SK-N-SH (cell line): ENCODE data around the gene MYOM1. TPM values are rescaled to one million over a fixed set of nuclear protein-coding genes. Genes with fewer than 3 reads are reported as not detected.

Experiments used
- CTCF ChIA-PET: fragments of 300-600, 350-600 bp; formaldehyde crosslinking; extraction: SDS; loops from one replicate; lab custom pipeline; 2021; lab: Yijun Ruan, JAX
- POLR2A ChIA-PET: fragments of 350-600 bp; sonication (Branson Sonifier 250); formaldehyde crosslinking; extraction: SDS; loops from one replicate; lab custom pipeline; 2020; ENCODE audit warnings: antibody characterized with exemption, inconsistent platforms; lab: Yijun Ruan, JAX
- DNase-seq: peaks from one replicate; pipeline ENCODE4 v3.0.0; 2012
- H2AFZ ChIP-seq: fragments of 200-600 bp; sonication (generic); 2 replicates; pipeline ENCODE4 v1.8.1; 2016; ENCODE audit warnings: antibody characterized with exemption, mild to moderate bottlenecking, low read depth
- H3F3A ChIP-seq: fragments of 200-600 bp; sonication (generic); replicated peaks from 2 replicates; pipeline ENCODE3; 2016; ENCODE audit warnings: antibody characterized with exemption, mild to moderate bottlenecking; ENCODE audit not compliant: insufficient read depth
- H3K27ac ChIP-seq, 2 experiments: fragments of 200-500 bp in 1 of 2; fragments of 200-600 bp in 1 of 2; sonication (Bioruptor generic) in 1 of 2; sonication (generic), shearing (Covaris generic) in 1 of 2; 2 replicates each; pipeline versions ENCODE4 v1.5.1 to v1.6.1; 2014 to 2016; ENCODE audit warnings: low read depth in 2 of 2, inconsistent platforms in 1 of 2, low read length in 1 of 2, mild to moderate bottlenecking in 1 of 2, mixed read lengths in 1 of 2
- H3K27me3 ChIP-seq: fragments of 200-600 bp; sonication (generic), shearing (Covaris generic); 2 replicates; pipeline ENCODE4 v1.6.1; 2016; ENCODE audit warnings: mixed run types; ENCODE audit not compliant: insufficient read depth
- H3K36me3 ChIP-seq, 2 experiments: fragments of 200-500 bp in 1 of 2; fragments of 200-600 bp in 1 of 2; sonication (Bioruptor generic) in 1 of 2; sonication (generic) in 1 of 2; replicated peaks in 1 of 2; 2 replicates each; pipeline versions ENCODE3 to v1.5.1; 2014 to 2016; ENCODE audit warnings: low read length in 1 of 2, mild to moderate bottlenecking in 1 of 2; ENCODE audit not compliant: insufficient read depth in 2 of 2, control insufficient read depth in 1 of 2
- H3K4me1 ChIP-seq, 2 experiments: fragments of 200-500 bp in 1 of 2; fragments of 200-600 bp in 1 of 2; sonication (Bioruptor generic) in 1 of 2; sonication (generic), shearing (Covaris generic) in 1 of 2; 2 replicates each; pipeline versions ENCODE4 v1.5.1 to v1.6.1; 2014 to 2016; ENCODE audit warnings: low read depth in 1 of 2, low read length in 1 of 2, mixed run types in 1 of 2; ENCODE audit not compliant: insufficient read depth in 2 of 2, control insufficient read depth in 1 of 2
- H3K4me2 ChIP-seq: fragments of 200-600 bp; sonication (generic), shearing (Covaris generic); 2 replicates; pipeline ENCODE4 v1.6.1; 2017; ENCODE audit warnings: mixed run types
- H3K4me3 ChIP-seq, 2 experiments: fragments of 200-500 bp in 1 of 2; fragments of 200-600 bp in 1 of 2; sonication (Bioruptor generic) in 1 of 2; sonication (generic), shearing (Covaris generic) in 1 of 2; 2 replicates each; pipeline versions ENCODE4 v1.5.1 to v1.8.1; 2014 to 2016; ENCODE audit warnings: low read depth in 2 of 2, inconsistent platforms in 1 of 2, low read length in 1 of 2, mild to moderate bottlenecking in 1 of 2, mixed read lengths in 1 of 2, moderate library complexity in 1 of 2
- H3K79me2 ChIP-seq: fragments of 200-600 bp; sonication (generic); 2 replicates; pipeline ENCODE4 v1.8.1; 2017; ENCODE audit warnings: mild to moderate bottlenecking; ENCODE audit not compliant: insufficient read depth
- H3K9ac ChIP-seq: fragments of 200-600 bp; sonication (generic); 2 replicates; pipeline ENCODE4 v1.6.1; 2017; ENCODE audit warnings: mixed run types
- H3K9me2 ChIP-seq: fragments of 200-600 bp; sonication (generic); 2 replicates; pipeline ENCODE4 v1.6.1; 2017; ENCODE audit warnings: mixed run types
- H3K9me3 ChIP-seq: fragments of 200-600 bp; sonication (generic); 2 replicates; pipeline ENCODE4 v1.6.1; 2017; ENCODE audit warnings: mixed run types, mild to moderate bottlenecking, moderate library complexity
- H4K20me1 ChIP-seq: fragments of 200-600 bp; sonication (generic); 2 replicates; pipeline ENCODE4 v1.6.1; 2017; ENCODE audit warnings: mild to moderate bottlenecking, mixed run types; ENCODE audit not compliant: insufficient read depth
- CHD2 ChIP-seq: fragments of 150-350 bp; IDR thresholded peaks from 2 replicates; pipeline ENCODE4 v1.6.1; 2018; ENCODE audit warnings: low read length; ENCODE audit not compliant: partially characterized antibody
- ELF1 ChIP-seq: IDR thresholded peaks from 2 replicates; pipeline ENCODE4 v1.4.0; 2012
- EP300 ChIP-seq, 2 experiments: IDR thresholded peaks; 2 replicates each; pipeline versions ENCODE4 v1.4.0 to v1.6.1; 2012; ENCODE audit warnings: borderline replicate concordance in 1 of 2, low read depth in 1 of 2, low read length in 1 of 2
- FOXJ3 ChIP-seq: sonication (generic); formaldehyde crosslinking; IDR thresholded peaks from 2 replicates; pipeline ENCODE4 v1.5.1; 2020; ENCODE audit warnings: mild to moderate bottlenecking, missing genetic modification reagents
- FOXM1 ChIP-seq: IDR thresholded peaks from 2 replicates; pipeline ENCODE4 v1.4.0; 2012; ENCODE audit warnings: low read depth, mild to moderate bottlenecking
- JUND ChIP-seq: IDR thresholded peaks from 2 replicates; pipeline ENCODE4 v1.4.0; 2012
- MEF2A ChIP-seq: IDR thresholded peaks from 2 replicates; pipeline ENCODE4 v1.4.0; 2012; ENCODE audit warnings: low read depth, borderline replicate concordance
- NRF1 ChIP-seq: IDR thresholded peaks from 2 replicates; pipeline ENCODE4 v1.6.1; 2012; ENCODE audit warnings: low read depth, mild to moderate bottlenecking, low read length
- RFX5 ChIP-seq: IDR thresholded peaks from 2 replicates; pipeline ENCODE4 v1.6.1; 2012; ENCODE audit warnings: mild to moderate bottlenecking, improper control_type of control experiment, low read length
- SIN3A ChIP-seq: IDR thresholded peaks from 2 replicates; pipeline ENCODE4 v1.6.1; 2012; ENCODE audit warnings: low read depth, mild to moderate bottlenecking, low read length, moderate library complexity, borderline replicate concordance
- SMC3 ChIP-seq: IDR thresholded peaks from 2 replicates; pipeline ENCODE4 v1.6.1; 2012; ENCODE audit warnings: low read depth, low read length, improper control_type of control experiment
- TEAD4 ChIP-seq: IDR thresholded peaks from 2 replicates; pipeline ENCODE4 v1.4.0; 2012; ENCODE audit warnings: mild to moderate bottlenecking, borderline replicate concordance; ENCODE audit not compliant: insufficient read depth
- WGBS: methylation state at CpG from one replicate; pipeline ENCODE4 v1.1.6; 2017; ENCODE audit warnings: low lambda C conversion rate; 5-methylcytosine and 5-hydroxymethylcytosine counted together
- polyA plus RNA-seq, 3 experiments: library from polyadenylated mRNA; depleted of rRNA; stranded (reverse); fragments of >200 nt; gene quantifications; 2 replicates each; pipeline ENCODE4 v1.2.3, GENCODE V29; 2012
- TF ChIP-seq, protein P1 (sequence below): fragments of 150-350 bp; IDR thresholded peaks from 2 replicates; pipeline ENCODE4 v1.6.1; 2017; ENCODE audit warnings: antibody characterized with exemption, low read length, low read depth, borderline replicate concordance
- TF ChIP-seq, protein P2 (sequence below): IDR thresholded peaks from 2 replicates; pipeline ENCODE4 v1.6.1; 2012; ENCODE audit warnings: mild to moderate bottlenecking, low read depth, low read length, moderate library complexity
- TF ChIP-seq, protein P3 (sequence below): fragments of 150-350 bp; IDR thresholded peaks from 2 replicates; pipeline ENCODE4 v1.6.1; 2016; ENCODE audit warnings: mild to moderate bottlenecking, low read depth, low read length
- TF ChIP-seq, protein P4 (sequence below): IDR thresholded peaks from 2 replicates; pipeline ENCODE4 v1.4.0; 2012; ENCODE audit warnings: low read depth, borderline replicate concordance

The MYOM1 gene
- polyA plus RNA-seq, 1 of the 3 experiments (the other 2 are of a cell fraction) = 0.07 TPM

DNA sequence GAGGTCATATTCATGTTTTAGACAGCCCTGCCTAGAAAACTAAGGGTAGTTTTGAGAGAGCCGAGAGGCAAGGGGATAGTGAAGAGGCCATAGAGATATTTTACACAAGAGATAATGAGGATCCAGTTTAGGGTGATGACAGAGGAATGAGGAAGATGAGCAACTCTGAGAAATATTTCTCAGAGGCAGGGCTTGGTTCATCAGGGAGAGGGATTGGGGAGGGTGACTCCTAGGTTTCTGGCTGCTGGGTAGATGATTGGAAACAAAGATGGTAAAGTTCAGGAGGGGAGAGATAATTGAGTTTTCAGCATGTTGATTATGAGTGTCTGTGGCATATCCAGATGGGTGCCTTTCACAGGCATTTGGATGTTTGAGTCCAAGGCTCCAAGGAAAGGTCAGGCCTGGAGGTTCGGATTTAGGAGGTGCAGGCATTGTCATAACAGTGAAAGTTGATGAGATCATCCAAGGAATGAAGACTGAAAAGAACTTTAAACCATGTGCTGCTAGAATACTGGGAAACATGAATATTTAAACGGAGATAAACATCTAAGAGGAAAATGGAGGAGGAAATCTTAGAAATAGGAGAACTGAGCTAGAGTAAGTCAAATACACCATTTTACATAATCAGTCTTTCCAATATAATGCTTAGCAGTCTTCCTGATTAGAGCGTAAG, 49.6 kb upstream of the MYOM1 start:
- DNase-seq = no peak
- H3F3A ChIP-seq = peaks cover 21% of the 10 kb centered on the region
- no peak overlapping the region for H3K9ac ChIP-seq
- H3K4me1 ChIP-seq = peaks cover 5 to 23% of the 10 kb centered on the region in 2 experiments; a peak in 3 of 4 replicates
- peaks cover 100% of the 10 kb centered on the region for H3K79me2 ChIP-seq
- H3K27me3 ChIP-seq = no peaks in the 10 kb centered on the region
- peaks cover 16 to 23% of the 10 kb centered on the region in 2 experiments for H3K36me3 ChIP-seq
- POLR2A ChIA-PET = no interaction called here
- H4K20me1 ChIP-seq = peaks cover 99% of the 10 kb centered on the region
- 84% methylated on average over 4 of the region's 4 CpGs for WGBS
- H3K9me3 ChIP-seq = no peaks in the 10 kb centered on the region
- H3K4me2 ChIP-seq = peak overlapping the region; percentile 47
- H2AFZ ChIP-seq = no peak overlapping the region
- H3K9me2 ChIP-seq = no peaks in the 10 kb centered on the region; the same call in 1 of the 2 replicates
- H3K4me3 ChIP-seq = no peak overlapping the region; a peak in 1 of 4 replicates
- CTCF ChIA-PET = interaction anchor here (3.2 kb wide), 1 partner anchor 396 kb away, joined by 9 read pairs; no protein-coding TSS in a partner anchor
- TF ChIP-seq ELF1 (peak; percentile 30; the same call in 1 of the 2 replicates), RFX5 (no peak)
- H3K27ac ChIP-seq = peak overlapping the region in 1 of 2 experiments; percentile 43; a peak in 2 of 4 replicates

DNA sequence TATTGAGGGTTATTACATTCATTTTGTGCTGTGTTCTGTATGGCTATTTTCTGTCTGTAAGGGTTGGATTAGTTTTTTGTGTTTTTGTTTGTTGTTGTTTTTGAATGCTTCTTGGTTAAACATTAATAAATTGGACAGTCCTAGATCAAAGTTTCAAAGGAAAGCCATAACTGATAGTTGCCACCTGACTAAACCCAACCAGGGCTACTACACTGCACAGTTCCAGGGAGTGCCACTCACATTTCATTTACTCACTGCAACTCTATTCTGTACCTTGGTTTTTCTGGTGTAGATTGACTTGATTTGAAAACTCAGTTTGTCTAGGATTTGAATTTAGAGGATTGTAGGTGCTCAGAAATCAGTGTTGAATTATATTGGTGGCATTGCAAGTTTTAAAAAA, 48.5 kb upstream of the MYOM1 start:
- Histone ChIP-seq H3K4me2 (peak overlapping the region; percentile 47; the same call in 1 of the 2 replicates), H2AFZ (no peak overlapping the region), H3K4me1 (peaks cover 15 to 24% of the 10 kb centered on the region in 2 experiments; a peak in 3 of 4 replicates), H3K4me3 (no peak overlapping the region), H3K9ac (no peak overlapping the region), H3K27me3 (no peaks in the 10 kb centered on the region), H3F3A (peaks cover 25% of the 10 kb centered on the region), H3K9me3 (no peaks in the 10 kb centered on the region), H3K27ac (no peak overlapping the region), H3K36me3 (peaks cover 5 to 12% of the 10 kb centered on the region in 2 experiments), H4K20me1 (peaks cover 100% of the 10 kb centered on the region), H3K79me2 (peaks cover 100% of the 10 kb centered on the region), H3K9me2 (no peaks in the 10 kb centered on the region; the same call in 1 of the 2 replicates)
- ChIA-PET POLR2A (no interaction called here), CTCF (no interaction called here)
- DNase-seq = no peak
- TF ChIP-seq, protein P1, sequence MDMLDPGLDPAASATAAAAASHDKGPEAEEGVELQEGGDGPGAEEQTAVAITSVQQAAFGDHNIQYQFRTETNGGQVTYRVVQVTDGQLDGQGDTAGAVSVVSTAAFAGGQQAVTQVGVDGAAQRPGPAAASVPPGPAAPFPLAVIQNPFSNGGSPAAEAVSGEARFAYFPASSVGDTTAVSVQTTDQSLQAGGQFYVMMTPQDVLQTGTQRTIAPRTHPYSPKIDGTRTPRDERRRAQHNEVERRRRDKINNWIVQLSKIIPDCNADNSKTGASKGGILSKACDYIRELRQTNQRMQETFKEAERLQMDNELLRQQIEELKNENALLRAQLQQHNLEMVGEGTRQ = no peak
- TF ChIP-seq CHD2 = no peak
- no peak for TF ChIP-seq RFX5
- TF ChIP-seq, protein P2, sequence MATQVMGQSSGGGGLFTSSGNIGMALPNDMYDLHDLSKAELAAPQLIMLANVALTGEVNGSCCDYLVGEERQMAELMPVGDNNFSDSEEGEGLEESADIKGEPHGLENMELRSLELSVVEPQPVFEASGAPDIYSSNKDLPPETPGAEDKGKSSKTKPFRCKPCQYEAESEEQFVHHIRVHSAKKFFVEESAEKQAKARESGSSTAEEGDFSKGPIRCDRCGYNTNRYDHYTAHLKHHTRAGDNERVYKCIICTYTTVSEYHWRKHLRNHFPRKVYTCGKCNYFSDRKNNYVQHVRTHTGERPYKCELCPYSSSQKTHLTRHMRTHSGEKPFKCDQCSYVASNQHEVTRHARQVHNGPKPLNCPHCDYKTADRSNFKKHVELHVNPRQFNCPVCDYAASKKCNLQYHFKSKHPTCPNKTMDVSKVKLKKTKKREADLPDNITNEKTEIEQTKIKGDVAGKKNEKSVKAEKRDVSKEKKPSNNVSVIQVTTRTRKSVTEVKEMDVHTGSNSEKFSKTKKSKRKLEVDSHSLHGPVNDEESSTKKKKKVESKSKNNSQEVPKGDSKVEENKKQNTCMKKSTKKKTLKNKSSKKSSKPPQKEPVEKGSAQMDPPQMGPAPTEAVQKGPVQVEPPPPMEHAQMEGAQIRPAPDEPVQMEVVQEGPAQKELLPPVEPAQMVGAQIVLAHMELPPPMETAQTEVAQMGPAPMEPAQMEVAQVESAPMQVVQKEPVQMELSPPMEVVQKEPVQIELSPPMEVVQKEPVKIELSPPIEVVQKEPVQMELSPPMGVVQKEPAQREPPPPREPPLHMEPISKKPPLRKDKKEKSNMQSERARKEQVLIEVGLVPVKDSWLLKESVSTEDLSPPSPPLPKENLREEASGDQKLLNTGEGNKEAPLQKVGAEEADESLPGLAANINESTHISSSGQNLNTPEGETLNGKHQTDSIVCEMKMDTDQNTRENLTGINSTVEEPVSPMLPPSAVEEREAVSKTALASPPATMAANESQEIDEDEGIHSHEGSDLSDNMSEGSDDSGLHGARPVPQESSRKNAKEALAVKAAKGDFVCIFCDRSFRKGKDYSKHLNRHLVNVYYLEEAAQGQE = no peak
- no peak for TF ChIP-seq SIN3A
- TF ChIP-seq EP300 (IDR thresholded peaks at IDR 0.05; ENCODE audit: borderline replicate concordance in 1 of 2, low read depth in 1 of 2, low read length in 1 of 2) = no peak
- no peak for TF ChIP-seq TEAD4
- no peak for TF ChIP-seq JUND
- TF ChIP-seq, protein P3, sequence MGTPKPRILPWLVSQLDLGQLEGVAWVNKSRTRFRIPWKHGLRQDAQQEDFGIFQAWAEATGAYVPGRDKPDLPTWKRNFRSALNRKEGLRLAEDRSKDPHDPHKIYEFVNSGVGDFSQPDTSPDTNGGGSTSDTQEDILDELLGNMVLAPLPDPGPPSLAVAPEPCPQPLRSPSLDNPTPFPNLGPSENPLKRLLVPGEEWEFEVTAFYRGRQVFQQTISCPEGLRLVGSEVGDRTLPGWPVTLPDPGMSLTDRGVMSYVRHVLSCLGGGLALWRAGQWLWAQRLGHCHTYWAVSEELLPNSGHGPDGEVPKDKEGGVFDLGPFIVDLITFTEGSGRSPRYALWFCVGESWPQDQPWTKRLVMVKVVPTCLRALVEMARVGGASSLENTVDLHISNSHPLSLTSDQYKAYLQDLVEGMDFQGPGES = no peak
- TF ChIP-seq MEF2A = no peak
- TF ChIP-seq, protein P4, sequence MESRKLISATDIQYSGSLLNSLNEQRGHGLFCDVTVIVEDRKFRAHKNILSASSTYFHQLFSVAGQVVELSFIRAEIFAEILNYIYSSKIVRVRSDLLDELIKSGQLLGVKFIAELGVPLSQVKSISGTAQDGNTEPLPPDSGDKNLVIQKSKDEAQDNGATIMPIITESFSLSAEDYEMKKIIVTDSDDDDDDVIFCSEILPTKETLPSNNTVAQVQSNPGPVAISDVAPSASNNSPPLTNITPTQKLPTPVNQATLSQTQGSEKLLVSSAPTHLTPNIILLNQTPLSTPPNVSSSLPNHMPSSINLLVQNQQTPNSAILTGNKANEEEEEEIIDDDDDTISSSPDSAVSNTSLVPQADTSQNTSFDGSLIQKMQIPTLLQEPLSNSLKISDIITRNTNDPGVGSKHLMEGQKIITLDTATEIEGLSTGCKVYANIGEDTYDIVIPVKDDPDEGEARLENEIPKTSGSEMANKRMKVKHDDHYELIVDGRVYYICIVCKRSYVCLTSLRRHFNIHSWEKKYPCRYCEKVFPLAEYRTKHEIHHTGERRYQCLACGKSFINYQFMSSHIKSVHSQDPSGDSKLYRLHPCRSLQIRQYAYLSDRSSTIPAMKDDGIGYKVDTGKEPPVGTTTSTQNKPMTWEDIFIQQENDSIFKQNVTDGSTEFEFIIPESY = no peak
- no peak for TF ChIP-seq FOXM1
- no peak for TF ChIP-seq SMC3
- TF ChIP-seq FOXJ3 (CRISPR knock-in tag) = no peak
- no peak for TF ChIP-seq NRF1
